ENCODE data around the gene HEATR3.

HEATR3 gene

DNA sequence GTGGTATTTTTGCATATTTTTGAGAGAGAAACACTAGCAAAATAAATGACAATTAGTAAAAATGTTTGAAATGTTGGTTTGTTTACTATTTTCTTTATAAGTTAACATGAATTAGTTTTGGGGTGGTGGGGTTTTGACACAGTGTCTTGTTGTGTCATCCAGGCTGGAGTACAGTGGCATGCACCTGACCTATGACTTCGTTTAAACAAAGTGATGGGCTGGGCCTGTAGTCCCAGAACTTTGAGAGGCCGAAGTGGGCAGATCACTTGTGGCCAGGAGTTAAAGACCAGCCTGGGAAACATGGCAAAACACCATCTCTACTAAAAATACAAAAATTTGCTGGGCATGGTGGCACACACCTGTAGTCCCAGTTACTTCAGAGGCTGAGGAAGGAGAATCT is 17.9 kb upstream of the HEATR3 start:
- H3K4me3 ChIP-seq (ENCODE audit: control insufficient read depth, low read depth, low read length) = no peak overlapping the region
- no peak for DNase-seq (ENCODE audit: low read depth)
- TF ChIP-seq, protein P1, sequence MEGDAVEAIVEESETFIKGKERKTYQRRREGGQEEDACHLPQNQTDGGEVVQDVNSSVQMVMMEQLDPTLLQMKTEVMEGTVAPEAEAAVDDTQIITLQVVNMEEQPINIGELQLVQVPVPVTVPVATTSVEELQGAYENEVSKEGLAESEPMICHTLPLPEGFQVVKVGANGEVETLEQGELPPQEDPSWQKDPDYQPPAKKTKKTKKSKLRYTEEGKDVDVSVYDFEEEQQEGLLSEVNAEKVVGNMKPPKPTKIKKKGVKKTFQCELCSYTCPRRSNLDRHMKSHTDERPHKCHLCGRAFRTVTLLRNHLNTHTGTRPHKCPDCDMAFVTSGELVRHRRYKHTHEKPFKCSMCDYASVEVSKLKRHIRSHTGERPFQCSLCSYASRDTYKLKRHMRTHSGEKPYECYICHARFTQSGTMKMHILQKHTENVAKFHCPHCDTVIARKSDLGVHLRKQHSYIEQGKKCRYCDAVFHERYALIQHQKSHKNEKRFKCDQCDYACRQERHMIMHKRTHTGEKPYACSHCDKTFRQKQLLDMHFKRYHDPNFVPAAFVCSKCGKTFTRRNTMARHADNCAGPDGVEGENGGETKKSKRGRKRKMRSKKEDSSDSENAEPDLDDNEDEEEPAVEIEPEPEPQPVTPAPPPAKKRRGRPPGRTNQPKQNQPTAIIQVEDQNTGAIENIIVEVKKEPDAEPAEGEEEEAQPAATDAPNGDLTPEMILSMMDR (IDR thresholded peaks at IDR 0.05; ENCODE audit: control insufficient read depth, insufficient read depth, low read depth, low read length, missing control alignments) = no peak

DNA sequence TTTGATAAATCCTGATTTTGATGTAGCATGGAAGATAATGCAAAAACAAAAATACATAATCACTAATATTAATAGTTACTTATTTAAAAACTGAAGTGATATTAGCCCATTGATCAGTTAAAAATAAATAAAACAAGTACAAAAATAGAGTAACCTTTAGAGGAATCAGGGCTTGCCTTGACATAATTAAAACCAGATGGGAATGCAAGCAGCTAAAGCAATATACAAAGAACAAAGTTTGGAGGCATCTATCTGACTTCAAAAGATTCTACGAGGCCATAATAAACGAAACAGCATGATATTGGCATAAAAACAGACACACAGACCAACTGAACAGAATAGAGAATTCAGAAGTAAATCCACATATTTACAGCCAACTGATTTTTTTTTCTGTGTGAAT is 15.0 kb upstream of the HEATR3 start:
- no peak for DNase-seq (ENCODE audit: low read depth)
- no peak overlapping the region for H3K4me3 ChIP-seq (ENCODE audit: control insufficient read depth, low read depth, low read length)
- TF ChIP-seq, protein P1 (IDR thresholded peaks at IDR 0.05; ENCODE audit: control insufficient read depth, insufficient read depth, low read depth, low read length, missing control alignments) = no peak

DNA sequence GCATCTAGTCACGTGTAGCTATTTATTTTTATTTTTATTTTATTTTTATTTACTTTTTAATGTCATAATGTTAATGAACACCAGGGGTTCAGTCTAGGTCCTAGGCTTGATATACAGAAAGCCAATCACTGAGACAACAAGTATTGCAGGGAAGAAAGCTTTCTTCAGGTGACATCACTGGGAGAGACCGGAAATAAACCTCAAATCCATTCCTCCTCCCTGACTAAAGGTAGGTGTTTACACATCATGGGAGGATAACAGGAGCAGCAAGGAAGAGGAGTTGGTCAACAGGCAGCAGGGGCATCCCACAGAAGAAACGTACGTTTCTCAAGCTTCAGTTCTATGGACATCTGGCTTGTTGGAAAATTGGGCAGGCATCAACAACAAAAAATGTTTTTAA is 9.5 kb upstream of the HEATR3 start:
- no peak overlapping the region for H3K4me3 ChIP-seq (ENCODE audit: control insufficient read depth, low read depth, low read length)
- no peak for DNase-seq (ENCODE audit: low read depth)
- TF ChIP-seq, protein P1 (IDR thresholded peaks at IDR 0.05; ENCODE audit: control insufficient read depth, insufficient read depth, low read depth, low read length, missing control alignments) = no peak

DNA sequence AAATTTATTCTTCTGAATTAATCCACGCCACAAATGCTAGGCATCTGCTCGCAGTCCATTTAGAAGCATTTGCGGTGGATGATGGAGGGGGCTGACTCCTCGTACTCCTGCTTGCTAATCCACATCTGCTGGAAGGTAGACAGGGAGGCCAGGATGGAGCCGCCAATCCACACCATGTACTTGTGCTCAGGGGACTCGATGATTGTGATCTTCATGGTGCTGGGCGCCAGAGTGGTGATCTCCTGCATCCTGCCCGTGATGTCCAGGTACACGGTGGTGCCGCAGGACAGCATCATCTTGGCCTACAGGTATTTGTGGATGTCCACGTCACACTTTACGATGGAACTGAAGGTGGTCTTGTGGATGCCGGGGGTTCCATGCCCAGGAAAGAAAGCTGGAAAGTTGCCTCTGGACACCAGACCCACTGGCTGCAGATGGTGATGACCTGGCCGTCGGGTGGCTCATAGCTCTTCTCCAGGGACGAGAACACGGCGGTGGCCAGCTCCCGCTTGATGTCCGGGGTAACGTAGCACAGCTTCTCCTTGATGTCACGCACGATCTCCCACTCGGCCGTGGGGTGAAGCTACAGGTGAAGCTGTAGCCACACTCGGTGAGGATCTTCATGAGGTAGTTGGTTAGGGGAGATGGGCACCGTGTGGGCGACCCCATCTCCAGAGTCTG is 7.5 kb upstream of the HEATR3 start:
- DNase-seq (ENCODE audit: low read depth) = no peak
- no peak overlapping the region for H3K4me3 ChIP-seq (ENCODE audit: control insufficient read depth, low read depth, low read length)
- TF ChIP-seq, protein P1 (IDR thresholded peaks at IDR 0.05; ENCODE audit: control insufficient read depth, insufficient read depth, low read depth, low read length, missing control alignments) = no peak

DNA sequence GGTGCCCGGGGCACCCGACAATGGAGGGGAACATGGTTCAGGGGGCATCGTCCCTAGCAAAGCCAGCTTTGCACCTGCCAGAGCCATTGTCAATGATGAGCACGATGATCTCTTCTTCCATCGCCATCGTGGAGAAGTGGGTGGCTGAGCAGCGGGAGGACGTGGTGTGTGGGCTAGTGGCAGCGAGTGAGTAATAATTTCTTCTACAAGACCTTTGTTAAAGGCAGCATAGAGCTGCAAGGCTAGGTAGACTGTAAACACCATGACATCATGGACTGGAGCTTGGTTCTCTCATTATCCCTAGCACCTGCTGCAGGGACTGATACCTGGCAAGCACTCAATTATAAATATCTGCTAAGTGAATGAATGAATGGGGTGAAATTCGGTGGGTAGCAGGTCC is 6.7 kb upstream of the HEATR3 start:
- no peak for DNase-seq (ENCODE audit: low read depth)
- no peak overlapping the region for H3K4me3 ChIP-seq (ENCODE audit: control insufficient read depth, low read depth, low read length)
- TF ChIP-seq, protein P1 (IDR thresholded peaks at IDR 0.05; ENCODE audit: control insufficient read depth, insufficient read depth, low read depth, low read length, missing control alignments) = no peak

DNA sequence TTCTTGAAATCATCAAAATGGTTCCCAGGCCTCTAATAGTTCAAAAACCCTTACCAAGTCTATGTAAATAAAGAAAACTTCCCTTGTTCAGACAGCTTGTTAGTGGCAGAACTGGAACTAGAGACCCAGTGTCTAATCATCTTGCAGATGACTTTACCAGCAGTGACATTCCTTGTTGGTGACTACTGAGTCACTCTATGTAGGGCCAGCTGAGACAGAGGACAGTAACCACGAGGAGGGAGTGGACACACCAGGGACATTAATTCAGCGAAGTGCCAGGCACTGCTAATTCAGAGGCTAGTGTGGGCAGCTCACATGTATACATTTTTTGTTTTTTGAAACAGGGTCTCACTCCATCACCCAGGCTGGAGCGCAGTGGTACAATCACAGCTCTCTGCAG is 6.1 kb upstream of the HEATR3 start:
- DNase-seq (ENCODE audit: low read depth) = no peak
- no peak overlapping the region for H3K4me3 ChIP-seq (ENCODE audit: control insufficient read depth, low read depth, low read length)
- TF ChIP-seq, protein P1 (IDR thresholded peaks at IDR 0.05; ENCODE audit: control insufficient read depth, insufficient read depth, low read depth, low read length, missing control alignments) = no peak
